Activated naive CD4-positive, alpha-beta T cell (primary cell): ENCODE results near the gene B3GNT8.
"Not testable (repeated sequence)": the region's sequence is repeated elsewhere in the genome, so short reads cannot be mapped to it uniquely, and the experiment has no call there.

Experiments used
- DNase-seq, 4 experiments: peaks; one replicate each; lab custom pipeline; 2025; lab: John Stamatoyannopoulos, UW

B3GNT8 gene

GRCh38 chr19:41386442-41386841 lies 40.7 kb downstream of the B3GNT8 start:
- DNase-seq: no peak

- DNase-seq: no peak
Observed at GRCh38 chr19:41384351-41384750, 42.8 kb downstream of the B3GNT8 start.

- not testable (repeated sequence) for DNase-seq
Observed at GRCh38 chr19:41381536-41381935, 45.6 kb downstream of the B3GNT8 start.

GRCh38 chr19:41377977-41378709 lies 49.0 kb downstream of the B3GNT8 start:
- no peak for DNase-seq

- no peak for DNase-seq
Observed at GRCh38 chr19:41376998-41377365, 50.2 kb downstream of the B3GNT8 start.

- DNase-seq: peak in 1 of 4 experiments; percentile 27
Observed at GRCh38 chr19:41376241-41376997, 50.8 kb downstream of the B3GNT8 start, which contains the start of gene TMEM91. Gene TMEM91, plus strand, starts transcription at chr19:41376533. Its CDS starts 1,777 bp downstream, at chr19:41378310.
